ENCODE results near the gene ADORA1. TPM values are rescaled to one million over a fixed set of nuclear protein-coding genes. Genes with fewer than 3 reads are reported as not detected.
A peak's percentile ranks its signal among the peaks of the same experiment; 100 is the strongest.

The ADORA1 gene
- total RNA-seq, 4 donors from 2014 or later, result 0.94 to 25.6 (median 6.8) TPM

- no peak for TF ChIP-seq CTCF (IDR thresholded peaks at IDR 0.05)
- no peak for TF ChIP-seq POLR2A (IDR thresholded peaks at IDR 0.05)
- Histone ChIP-seq H3K27me3 (no peaks in the 10 kb centered on the region), H3K4me1 (peaks cover 25 to 55% of the 10 kb centered on the region in 2 donors), H3K27ac (no peak overlapping the region), H3K36me3 (no peaks in the 10 kb centered on the region), H3K9me3 (no peaks in the 10 kb centered on the region), H3K4me3 (replicated peaks in 1 of 3) (no peak overlapping the region)
- WGBS, 2 donors, result 51 to 64% methylated on average over 6 to 8 of the region's 9 CpGs
- intact Hi-C loops (cut with DNase I), result no loop called here
- peak in 1 of 2 donors; percentile 58 for DNase-seq
Observed at GRCh38 chr1:203131548-203132200, 4.1 kb downstream of the ADORA1 start.

GRCh38 chr1:203133970-203134725 lies 6.6 kb downstream of the ADORA1 start:
- DNase-seq, result no peak
- H3K27ac ChIP-seq, result no peak overlapping the region
- WGBS, 2 donors, result 65 to 72% methylated on average over 12 of the region's 12 CpGs

GRCh38 chr1:203135636-203136305 lies 8.2 kb downstream of the ADORA1 start:
- H3K4me1 ChIP-seq, result peaks cover 0 to 17% of the 10 kb centered on the region in 2 donors
- 65 to 81% methylated on average over 8 of the region's 8 CpGs for WGBS, 2 donors
- H3K4me3 ChIP-seq (replicated peaks in 1 of 3), result no peak overlapping the region
- no peaks in the 10 kb centered on the region for H3K36me3 ChIP-seq
- H3K27ac ChIP-seq, result no peak overlapping the region
- TF ChIP-seq CTCF (IDR thresholded peaks at IDR 0.05) (no peak), POLR2A (IDR thresholded peaks at IDR 0.05) (no peak)
- intact Hi-C loops (cut with DNase I), result no loop called here
- no peak for DNase-seq
- no peaks in the 10 kb centered on the region for H3K27me3 ChIP-seq
- H3K9me3 ChIP-seq, result no peaks in the 10 kb centered on the region

More at GRCh38 chr1:203133970-203134725, 6.6 kb downstream of the ADORA1 start:
- TF ChIP-seq CTCF (IDR thresholded peaks at IDR 0.05), result no peak
- TF ChIP-seq POLR2A (IDR thresholded peaks at IDR 0.05), result no peak
- Histone ChIP-seq H3K4me1 (peaks cover 15 to 33% of the 10 kb centered on the region in 2 donors), H3K36me3 (no peaks in the 10 kb centered on the region), H3K4me3 (replicated peaks in 1 of 3) (no peak overlapping the region), H3K9me3 (no peaks in the 10 kb centered on the region), H3K27me3 (no peaks in the 10 kb centered on the region)
- intact Hi-C loops (cut with DNase I), result no loop called here

- H3K4me3 ChIP-seq (replicated peaks in 1 of 3), result no peak overlapping the region
- DNase-seq, result no peak
- TF ChIP-seq CTCF (IDR thresholded peaks at IDR 0.05) (no peak), POLR2A (IDR thresholded peaks at IDR 0.05) (no peak)
- WGBS, 2 donors, result 96 to 100% methylated on average over 1 of the region's 1 CpG
- H3K27ac ChIP-seq, result no peak overlapping the region
- no peaks in the 10 kb centered on the region for H3K9me3 ChIP-seq
- peaks cover 0 to 15% of the 10 kb centered on the region in 2 donors for H3K4me1 ChIP-seq
- no peaks in the 10 kb centered on the region for H3K36me3 ChIP-seq
- intact Hi-C loops (cut with DNase I), result no loop called here
- no peaks in the 10 kb centered on the region for H3K27me3 ChIP-seq
Observed at GRCh38 chr1:203136409-203137042, 9.0 kb downstream of the ADORA1 start.

Data from thyroid gland (tissue), 4 donors.